ENCODE measurements around the gene KCNG4. TPM values are rescaled to one million over a fixed set of nuclear protein-coding genes. Genes with fewer than 3 reads are reported as not detected.

KCNG4 gene
- total RNA-seq, 1 experiment from 2014 or later: not detected

- Histone ChIP-seq H3K9ac (ENCODE audit: low read length) (no peak overlapping the region), H3K4me1 (ENCODE audit: control insufficient read depth in 1 of 2, insufficient read depth in 2 of 2, low read length in 2 of 2) (no peaks in the 10 kb centered on the region), H3K27me3 (ENCODE audit: insufficient read depth, low read length) (no peaks in the 10 kb centered on the region), H3K9me3 (ENCODE audit: control insufficient read depth in 1 of 2, insufficient read depth in 1 of 2, low read depth in 1 of 2, low read length in 2 of 2) (no peaks in the 10 kb centered on the region), H3K4me3 (replicated peaks in 1 of 2; ENCODE audit: low read depth in 1 of 2, low read length in 2 of 2) (no peak overlapping the region), H4K20me1 (ENCODE audit: insufficient read depth) (no peaks in the 10 kb centered on the region), H3K9me2 (ENCODE audit: insufficient read depth) (no peaks in the 10 kb centered on the region), H3K79me2 (ENCODE audit: insufficient read depth, low read length) (no peaks in the 10 kb centered on the region), H2AFZ (ENCODE audit: low read depth, low read length, poor library complexity, severe bottlenecking) (peak overlapping the region; percentile 1), H3K4me2 (ENCODE audit: low read length) (no peak overlapping the region), H3K27ac (ENCODE audit: low read depth, low read length) (no peak overlapping the region), H3K36me3 (ENCODE audit: control insufficient read depth in 1 of 2, insufficient read depth in 2 of 2, low read length in 2 of 2) (no peaks in the 10 kb centered on the region)
- ChIA-PET POLR2A (no interaction called here), RAD21 (ENCODE audit: low non-redundant PET in 1 of 2, low total read pairs in 2 of 2, uncharacterized antibody in 2 of 2, unreplicated experiment in 2 of 2) (no interaction called here), CTCF (interaction anchor here (1.6 kb wide), 1 partner anchor 23 kb away, joined by 4 read pairs; the partner anchor contains the start of gene TAF1C)
- peak; percentile 53 for ATAC-seq
- DNase-seq (ENCODE audit: low read depth, low spot score): peak; percentile 34
- intact Hi-C loops (cut with micrococcal nuclease): no loop called here
- TF ChIP-seq POLR2AphosphoS5 (IDR thresholded peaks at IDR 0.05; ENCODE audit: low read depth, low read length) (no peak), CTCF (IDR thresholded peaks at IDR 0.05 in 2 of 3, conservative IDR thresholded peaks at IDR 0.05 in 1 of 3; ENCODE audit: borderline replicate concordance in 1 of 3, insufficient read depth in 1 of 3, low read depth in 2 of 3, low read length in 2 of 3) (peak; percentile 23 to 59 (median 31); a peak in 4 of 6 replicates), ATF3 (IDR thresholded peaks at IDR 0.05) (no peak)
- no TSS peak for BruUV-seq (replicated peaks)
Measured at GRCh38 chr16:84209989-84210388, 29.8 kb downstream of the KCNG4 start.

GRCh38 chr16:84207879-84208278 lies 31.9 kb downstream of the KCNG4 start:
- H3K4me2 ChIP-seq (ENCODE audit: low read length): no peak overlapping the region
- no peaks in the 10 kb centered on the region for H4K20me1 ChIP-seq (ENCODE audit: insufficient read depth)
- H3K9me2 ChIP-seq (ENCODE audit: insufficient read depth): no peaks in the 10 kb centered on the region
- no peaks in the 10 kb centered on the region for H3K4me1 ChIP-seq (ENCODE audit: control insufficient read depth in 1 of 2, insufficient read depth in 2 of 2, low read length in 2 of 2)
- no peak for DNase-seq (ENCODE audit: low read depth, low spot score)
- ChIA-PET POLR2A (no interaction called here), RAD21 (ENCODE audit: low non-redundant PET in 1 of 2, low total read pairs in 2 of 2, uncharacterized antibody in 2 of 2, unreplicated experiment in 2 of 2) (no interaction called here), CTCF (interaction anchor here (1.0 kb wide), 1 partner anchor 21 kb away, joined by 4 read pairs; the partner anchor contains the start of gene TAF1C)
- H3K79me2 ChIP-seq (ENCODE audit: insufficient read depth, low read length): no peaks in the 10 kb centered on the region
- H3K27me3 ChIP-seq (ENCODE audit: insufficient read depth, low read length): no peaks in the 10 kb centered on the region
- H3K27ac ChIP-seq (ENCODE audit: low read depth, low read length): no peak overlapping the region
- H3K9me3 ChIP-seq (ENCODE audit: control insufficient read depth in 1 of 2, insufficient read depth in 1 of 2, low read depth in 1 of 2, low read length in 2 of 2): no peaks in the 10 kb centered on the region
- ATAC-seq: no peak
- intact Hi-C loops (cut with micrococcal nuclease): no loop called here
- no peak overlapping the region for H3K9ac ChIP-seq (ENCODE audit: low read length)
- H3K4me3 ChIP-seq (replicated peaks in 1 of 2; ENCODE audit: low read depth in 1 of 2, low read length in 2 of 2): no peak overlapping the region
- BruUV-seq (replicated peaks): no TSS peak
- no peaks in the 10 kb centered on the region for H3K36me3 ChIP-seq (ENCODE audit: control insufficient read depth in 1 of 2, insufficient read depth in 2 of 2, low read length in 2 of 2)
- no peak overlapping the region for H2AFZ ChIP-seq (ENCODE audit: low read depth, low read length, poor library complexity, severe bottlenecking)
- TF ChIP-seq FOSL1 (IDR thresholded peaks at IDR 0.05; ENCODE audit: low read depth) (no peak), ZNF274 (IDR thresholded peaks at IDR 0.05; ENCODE audit: low read depth, low read length) (no peak), MAX (IDR thresholded peaks at IDR 0.05) (no peak), POLR2A (IDR thresholded peaks at IDR 0.05; ENCODE audit: borderline replicate concordance, extremely low read depth, insufficient read depth, insufficient read length) (no peak), EGR1 (IDR thresholded peaks at IDR 0.05; ENCODE audit: low read depth) (no peak), CTCF (IDR thresholded peaks at IDR 0.05 in 2 of 3, conservative IDR thresholded peaks at IDR 0.05 in 1 of 3; ENCODE audit: borderline replicate concordance in 1 of 3, insufficient read depth in 1 of 3, low read depth in 2 of 3, low read length in 2 of 3) (no peak), ATF3 (IDR thresholded peaks at IDR 0.05) (no peak), JUND (IDR thresholded peaks at IDR 0.05) (no peak), ELF1 (IDR thresholded peaks at IDR 0.05; ENCODE audit: borderline replicate concordance, low read depth) (no peak), SIN3A (IDR thresholded peaks at IDR 0.05; ENCODE audit: low read depth) (no peak), ZFX (IDR thresholded peaks at IDR 0.05) (no peak)

Measured in HCT116 (cell line).